ENCODE results near the gene S100A12. TPM values are rescaled to one million over a fixed set of nuclear protein-coding genes. Genes with fewer than 3 reads are reported as not detected.

The S100A12 gene
- total RNA-seq, 1 experiment from 2014 or later: not detected

DNA sequence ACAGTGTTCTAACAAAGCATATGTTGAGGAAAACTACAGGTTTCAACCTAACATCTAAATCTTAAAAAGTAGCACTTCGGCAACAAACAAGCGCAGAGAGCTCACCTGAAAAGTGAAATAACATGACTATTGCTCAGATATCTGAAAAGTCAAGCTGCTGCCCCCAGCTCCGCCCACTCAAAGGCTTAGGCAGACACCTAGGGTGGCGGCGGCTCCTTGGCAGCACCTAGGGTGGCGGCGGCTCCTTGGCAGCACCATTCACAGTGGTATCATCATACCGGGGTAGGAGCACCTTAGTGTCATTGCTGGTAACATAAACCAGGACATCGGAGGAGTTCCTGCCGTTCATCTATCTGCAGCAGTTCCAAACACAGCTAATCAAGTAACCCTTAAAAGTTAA, 4.2 kb upstream of the S100A12 start:
- H2BK5ac ChIP-seq (ENCODE audit: insufficient read length, low read length): no peak overlapping the region
- no peaks in the 10 kb centered on the region for H3K79me1 ChIP-seq (ENCODE audit: insufficient read depth, low read depth, low read length, poor library complexity, severe bottlenecking)
- no peaks in the 10 kb centered on the region for H3K27me3 ChIP-seq (ENCODE audit: insufficient read depth, low read length)
- H3K4ac ChIP-seq (ENCODE audit: low read depth, low read length): no peak overlapping the region
- H3K56ac ChIP-seq (ENCODE audit: insufficient read length, low read depth, low read length): no peak overlapping the region
- H3K23me2 ChIP-seq (ENCODE audit: insufficient read length, low read depth, low read length, poor library complexity, severe bottlenecking): no peaks in the 10 kb centered on the region
- H3K9me3 ChIP-seq (ENCODE audit: control insufficient read depth, low read depth, low read length): no peaks in the 10 kb centered on the region
- H4K8ac ChIP-seq (replicated peaks; ENCODE audit: insufficient read length, low read depth, low read length): no peak overlapping the region
- no peaks in the 10 kb centered on the region for H3K4me1 Mint-ChIP-seq
- no peak overlapping the region for H3K9ac ChIP-seq (ENCODE audit: extremely low read depth, insufficient read length, low read length)
- no peak overlapping the region for H2BK20ac ChIP-seq (ENCODE audit: low read depth, low read length, poor library complexity, severe bottlenecking)
- no peaks in the 10 kb centered on the region for H3K4me1 ChIP-seq (ENCODE audit: insufficient read depth, low read length)
- no peak overlapping the region for H3K18ac ChIP-seq (ENCODE audit: insufficient read length, low read depth, low read length)
- H3K23ac ChIP-seq (ENCODE audit: insufficient read length, low read depth, low read length): no peak overlapping the region
- no peak overlapping the region for H3K4me2 ChIP-seq (ENCODE audit: insufficient read depth, insufficient read length, low read length)
- H3K4me3 Mint-ChIP-seq: no peak overlapping the region
- peaks cover 3 to 14% of the 10 kb centered on the region in 2 experiments; a peak in 3 of 5 replicates for H3K9me3 Mint-ChIP-seq
- DNase-seq: peak; percentile 12
- no peak overlapping the region for H2AFZ ChIP-seq (ENCODE audit: low read length)
- no peak overlapping the region for H2BK120ac ChIP-seq (ENCODE audit: low read depth, low read length, poor library complexity, severe bottlenecking)
- H2BK12ac ChIP-seq (ENCODE audit: insufficient read length, low read depth, low read length): no peak overlapping the region
- no peak overlapping the region for H3T11ph ChIP-seq (ENCODE audit: low read length)
- no CpG with 5 or more reads among the region's 10 CpGs for WGBS (ENCODE audit: extremely low coverage, insufficient read length, low lambda C conversion rate)
- H2BK15ac ChIP-seq (ENCODE audit: low read depth, low read length): no peak overlapping the region
- no peak overlapping the region for H4K91ac ChIP-seq (ENCODE audit: insufficient read length, low read depth, low read length)
- no peak overlapping the region for H3K27ac Mint-ChIP-seq
- H3K14ac ChIP-seq (ENCODE audit: insufficient read depth, low read length): no peak overlapping the region
- no peaks in the 10 kb centered on the region for H4K20me1 ChIP-seq (ENCODE audit: control insufficient read depth, insufficient read depth, insufficient read length)
- H3K27me3 Mint-ChIP-seq (ENCODE audit: low read depth): peaks cover 11% of the 10 kb centered on the region
- no peaks in the 10 kb centered on the region for H3K36me3 Mint-ChIP-seq (ENCODE audit: insufficient read depth in 1 of 3, low read depth in 3 of 3)
- no peak overlapping the region for H3K27ac ChIP-seq (ENCODE audit: insufficient read length, low read depth, low read length)
- H3K79me2 ChIP-seq (ENCODE audit: insufficient read depth, low read length): no peaks in the 10 kb centered on the region
- H2AK5ac ChIP-seq (ENCODE audit: insufficient read length, low read length): no peak overlapping the region
- no peak overlapping the region for H4K5ac ChIP-seq (ENCODE audit: insufficient read length, low read depth, low read length)
- TF ChIP-seq, protein P1, sequence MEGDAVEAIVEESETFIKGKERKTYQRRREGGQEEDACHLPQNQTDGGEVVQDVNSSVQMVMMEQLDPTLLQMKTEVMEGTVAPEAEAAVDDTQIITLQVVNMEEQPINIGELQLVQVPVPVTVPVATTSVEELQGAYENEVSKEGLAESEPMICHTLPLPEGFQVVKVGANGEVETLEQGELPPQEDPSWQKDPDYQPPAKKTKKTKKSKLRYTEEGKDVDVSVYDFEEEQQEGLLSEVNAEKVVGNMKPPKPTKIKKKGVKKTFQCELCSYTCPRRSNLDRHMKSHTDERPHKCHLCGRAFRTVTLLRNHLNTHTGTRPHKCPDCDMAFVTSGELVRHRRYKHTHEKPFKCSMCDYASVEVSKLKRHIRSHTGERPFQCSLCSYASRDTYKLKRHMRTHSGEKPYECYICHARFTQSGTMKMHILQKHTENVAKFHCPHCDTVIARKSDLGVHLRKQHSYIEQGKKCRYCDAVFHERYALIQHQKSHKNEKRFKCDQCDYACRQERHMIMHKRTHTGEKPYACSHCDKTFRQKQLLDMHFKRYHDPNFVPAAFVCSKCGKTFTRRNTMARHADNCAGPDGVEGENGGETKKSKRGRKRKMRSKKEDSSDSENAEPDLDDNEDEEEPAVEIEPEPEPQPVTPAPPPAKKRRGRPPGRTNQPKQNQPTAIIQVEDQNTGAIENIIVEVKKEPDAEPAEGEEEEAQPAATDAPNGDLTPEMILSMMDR (conservative IDR thresholded peaks at IDR 0.05): no peak

All from H9 (cell line).